Liver (tissue), 3 donors: Measurements from ENCODE around the gene CES5A.

Source experiments
- ATF3 ChIP-seq: IDR thresholded peaks from 2 replicates; pipeline ENCODE4 v1.6.1; 2016; ENCODE audit warnings: antibody characterized with exemption
- CTCF ChIP-seq: fragments of 150-350 bp; IDR thresholded peaks from 2 replicates; pipeline ENCODE4 v1.5.1; 2017; ENCODE audit warnings: improper control_type of control experiment, low read depth, low read length; ENCODE audit not compliant: missing input control
- EGR1 ChIP-seq, 2 donors: IDR thresholded peaks; 2 replicates each; pipeline ENCODE4 v1.6.1; 2016 to 2018; ENCODE audit warnings: antibody characterized with exemption in 2 of 2, low read depth in 2 of 2
- FOXA1 ChIP-seq: IDR thresholded peaks from 2 replicates; pipeline ENCODE4 v1.6.1; 2016; ENCODE audit warnings: antibody characterized with exemption
- JUND ChIP-seq, 2 donors: IDR thresholded peaks; 2 replicates each; pipeline ENCODE4 v1.6.1; 2016; ENCODE audit warnings: antibody characterized with exemption in 2 of 2
- MAX ChIP-seq: IDR thresholded peaks from 2 replicates; pipeline ENCODE4 v1.6.1; 2016; ENCODE audit warnings: antibody characterized with exemption
- RAD21 ChIP-seq, 2 donors: IDR thresholded peaks; 2 replicates each; pipeline ENCODE4 v1.6.1; 2016; ENCODE audit warnings: antibody characterized with exemption in 2 of 2, mild to moderate bottlenecking in 2 of 2
- REST ChIP-seq: IDR thresholded peaks from 2 replicates; pipeline ENCODE4 v1.6.1; 2016; ENCODE audit warnings: antibody characterized with exemption, mild to moderate bottlenecking
- RXRA ChIP-seq, 2 donors: IDR thresholded peaks; 2 replicates each; pipeline ENCODE4 v1.6.1; 2017 to 2018; ENCODE audit warnings: antibody characterized with exemption in 2 of 2, mild to moderate bottlenecking in 1 of 2
- TAF1 ChIP-seq: conservative IDR thresholded peaks from 2 replicates; pipeline ENCODE4 v1.6.1; 2016; ENCODE audit warnings: antibody characterized with exemption, mild to moderate bottlenecking
- YY1 ChIP-seq: IDR thresholded peaks from 2 replicates; pipeline ENCODE4 v1.6.1; 2016; ENCODE audit warnings: antibody characterized with exemption, mild to moderate bottlenecking
- donor health status: healthy.
- donor health status: healthy.

- TF ChIP-seq TAF1 = no peak
- TF ChIP-seq MAX = no peak
- TF ChIP-seq REST = no peak
- TF ChIP-seq EGR1 (IDR thresholded peaks at IDR 0.05; ENCODE audit: low read depth in 2 of 2) = no peak
- no peak for TF ChIP-seq FOXA1
- TF ChIP-seq CTCF = no peak
- TF ChIP-seq YY1 = no peak
- TF ChIP-seq RAD21 (IDR thresholded peaks at IDR 0.05) = no peak
- TF ChIP-seq JUND (IDR thresholded peaks at IDR 0.05) = no peak
- TF ChIP-seq RXRA (IDR thresholded peaks at IDR 0.05) = no peak
- TF ChIP-seq ATF3 = no peak
Measured at GRCh38 chr16:55820615-55821014, 54.6 kb downstream of the CES5A start.
